ENCODE results near the gene SMIM17.

GRCh38 chr19:56642711-56643459, at the start of gene SMIM17:
- TF ChIP-seq CTCF (IDR thresholded peaks at IDR 0.05) (no peak), POLR2A (IDR thresholded peaks at IDR 0.05) (no peak)

All from thyroid gland (tissue), 4 donors.